ENCODE measurements around the gene TMEM234.

The TMEM234 gene

GRCh38 chr1:32250893-32251716 is 29.0 kb upstream of the TMEM234 start, which contains the start of gene LCK:
LCK (plus strand) TSS chr1:32251265; CDS start chr1:32274330, 23,065 bp downstream.
- no peaks in the 10 kb centered on the region for H3K36me3 ChIP-seq (ENCODE audit: control insufficient read depth, insufficient read depth, low read length)
- H3K4me3 ChIP-seq (ENCODE audit: low read length): no peak within 1 kb of the TSS
- WGBS (ENCODE audit: insufficient coverage, insufficient read length): no CpG with 5 or more reads among the region's 25 CpGs
- no peak within 1 kb of the TSS for H3K27ac ChIP-seq (ENCODE audit: low read length)
- no peaks in the 10 kb centered on the region for H3K27me3 ChIP-seq (ENCODE audit: control insufficient read depth, insufficient read depth, low read length)
- peaks cover 6% of the 10 kb centered on the region; the same call in 1 of the 2 replicates for H3K4me1 ChIP-seq (ENCODE audit: control insufficient read depth, insufficient read depth, low read length)
- DNase-seq (ENCODE audit: low read depth, low spot score): no peak
- H3K9me3 ChIP-seq (ENCODE audit: control insufficient read depth, insufficient read depth, low read length): no peaks in the 10 kb centered on the region

- no peak overlapping the region for H3K4me3 ChIP-seq (ENCODE audit: low read length)
- H3K9me3 ChIP-seq (ENCODE audit: control insufficient read depth, insufficient read depth, low read length): no peaks in the 10 kb centered on the region
- H3K4me1 ChIP-seq (ENCODE audit: control insufficient read depth, insufficient read depth, low read length): peaks cover 6% of the 10 kb centered on the region; the same call in 1 of the 2 replicates
- no peak overlapping the region for H3K27ac ChIP-seq (ENCODE audit: low read length)
- WGBS (ENCODE audit: insufficient coverage, insufficient read length): no CpG with 5 or more reads among the region's 9 CpGs
- no peaks in the 10 kb centered on the region for H3K36me3 ChIP-seq (ENCODE audit: control insufficient read depth, insufficient read depth, low read length)
- no peaks in the 10 kb centered on the region for H3K27me3 ChIP-seq (ENCODE audit: control insufficient read depth, insufficient read depth, low read length)
- DNase-seq (ENCODE audit: low read depth, low spot score): no peak
Observed at GRCh38 chr1:32249831-32250525, 27.8 kb upstream of the TMEM234 start.

GRCh38 chr1:32247983-32248889 is 26.1 kb upstream of the TMEM234 start:
- WGBS (ENCODE audit: insufficient coverage, insufficient read length): no CpG with 5 or more reads among the region's 31 CpGs
- peaks cover 6% of the 10 kb centered on the region; the same call in 1 of the 2 replicates for H3K4me1 ChIP-seq (ENCODE audit: control insufficient read depth, insufficient read depth, low read length)
- peak overlapping the region; percentile 18; the same call in 1 of the 2 replicates for H3K4me3 ChIP-seq (ENCODE audit: low read length)
- no peaks in the 10 kb centered on the region for H3K27me3 ChIP-seq (ENCODE audit: control insufficient read depth, insufficient read depth, low read length)
- no peak overlapping the region for H3K27ac ChIP-seq (ENCODE audit: low read length)
- H3K36me3 ChIP-seq (ENCODE audit: control insufficient read depth, insufficient read depth, low read length): no peaks in the 10 kb centered on the region
- H3K9me3 ChIP-seq (ENCODE audit: control insufficient read depth, insufficient read depth, low read length): no peaks in the 10 kb centered on the region
- no peak for DNase-seq (ENCODE audit: low read depth, low spot score)

- Histone ChIP-seq H3K4me1 (ENCODE audit: control insufficient read depth, insufficient read depth, low read length) (peaks cover 6% of the 10 kb centered on the region; the same call in 1 of the 2 replicates), H3K9me3 (ENCODE audit: control insufficient read depth, insufficient read depth, low read length) (no peaks in the 10 kb centered on the region), H3K27ac (ENCODE audit: low read length) (no peak overlapping the region), H3K4me3 (ENCODE audit: low read length) (no peak overlapping the region), H3K27me3 (ENCODE audit: control insufficient read depth, insufficient read depth, low read length) (no peaks in the 10 kb centered on the region), H3K36me3 (ENCODE audit: control insufficient read depth, insufficient read depth, low read length) (no peaks in the 10 kb centered on the region)
- no CpG with 5 or more reads among the region's 12 CpGs for WGBS (ENCODE audit: insufficient coverage, insufficient read length)
- DNase-seq (ENCODE audit: low read depth, low spot score): no peak
Observed at GRCh38 chr1:32247452-32247851, 25.3 kb upstream of the TMEM234 start.

- Histone ChIP-seq H3K36me3 (ENCODE audit: control insufficient read depth, insufficient read depth, low read length) (no peaks in the 10 kb centered on the region), H3K9me3 (ENCODE audit: control insufficient read depth, insufficient read depth, low read length) (no peaks in the 10 kb centered on the region), H3K27ac (ENCODE audit: low read length) (no peak within 1 kb of the TSS), H3K27me3 (ENCODE audit: control insufficient read depth, insufficient read depth, low read length) (no peaks in the 10 kb centered on the region), H3K4me1 (ENCODE audit: control insufficient read depth, insufficient read depth, low read length) (peaks cover 5% of the 10 kb centered on the region; the same call in 1 of the 2 replicates), H3K4me3 (ENCODE audit: low read length) (no peak within 1 kb of the TSS)
- WGBS (ENCODE audit: insufficient coverage, insufficient read length): no CpG with 5 or more reads among the region's 3 CpGs
- no peak for DNase-seq (ENCODE audit: low read depth, low spot score)
Observed at GRCh38 chr1:32246888-32247273, 24.7 kb upstream of the TMEM234 start, which contains the start of gene FAM167B. FAM167B (plus strand) TSS chr1:32247222; CDS start chr1:32247422, 200 bp downstream.

- H3K4me3 ChIP-seq (ENCODE audit: low read length): no peak overlapping the region
- H3K27me3 ChIP-seq (ENCODE audit: control insufficient read depth, insufficient read depth, low read length): no peaks in the 10 kb centered on the region
- H3K4me1 ChIP-seq (ENCODE audit: control insufficient read depth, insufficient read depth, low read length): no peaks in the 10 kb centered on the region
- DNase-seq (ENCODE audit: low read depth, low spot score): no peak
- H3K36me3 ChIP-seq (ENCODE audit: control insufficient read depth, insufficient read depth, low read length): no peaks in the 10 kb centered on the region
- WGBS (ENCODE audit: insufficient coverage, insufficient read length): no CpG with 5 or more reads among the region's 7 CpGs
- H3K9me3 ChIP-seq (ENCODE audit: control insufficient read depth, insufficient read depth, low read length): no peaks in the 10 kb centered on the region
- no peak overlapping the region for H3K27ac ChIP-seq (ENCODE audit: low read length)
Observed at GRCh38 chr1:32242341-32242851, 20.2 kb upstream of the TMEM234 start.

- Histone ChIP-seq H3K36me3 (ENCODE audit: control insufficient read depth, insufficient read depth, low read length) (no peaks in the 10 kb centered on the region), H3K4me1 (ENCODE audit: control insufficient read depth, insufficient read depth, low read length) (no peaks in the 10 kb centered on the region), H3K27ac (ENCODE audit: low read length) (no peak overlapping the region), H3K4me3 (ENCODE audit: low read length) (peak overlapping the region; percentile 71; the same call in 1 of the 2 replicates), H3K27me3 (ENCODE audit: control insufficient read depth, insufficient read depth, low read length) (no peaks in the 10 kb centered on the region), H3K9me3 (ENCODE audit: control insufficient read depth, insufficient read depth, low read length) (no peaks in the 10 kb centered on the region)
- DNase-seq (ENCODE audit: low read depth, low spot score): no peak
- WGBS (ENCODE audit: insufficient coverage, insufficient read length): no CpG with 5 or more reads among the region's 55 CpGs
Observed at GRCh38 chr1:32241001-32241763, 19.0 kb upstream of the TMEM234 start.

GRCh38 chr1:32240140-32240951 is 18.2 kb upstream of the TMEM234 start:
- no peaks in the 10 kb centered on the region for H3K4me1 ChIP-seq (ENCODE audit: control insufficient read depth, insufficient read depth, low read length)
- H3K27ac ChIP-seq (ENCODE audit: low read length): no peak overlapping the region
- no CpG with 5 or more reads among the region's 62 CpGs for WGBS (ENCODE audit: insufficient coverage, insufficient read length)
- no peaks in the 10 kb centered on the region for H3K9me3 ChIP-seq (ENCODE audit: control insufficient read depth, insufficient read depth, low read length)
- peak; percentile 87 for DNase-seq (ENCODE audit: low read depth, low spot score)
- peak overlapping the region; percentile 71 for H3K4me3 ChIP-seq (ENCODE audit: low read length)
- H3K36me3 ChIP-seq (ENCODE audit: control insufficient read depth, insufficient read depth, low read length): no peaks in the 10 kb centered on the region
- H3K27me3 ChIP-seq (ENCODE audit: control insufficient read depth, insufficient read depth, low read length): no peaks in the 10 kb centered on the region

GRCh38 chr1:32239790-32240139 is 17.6 kb upstream of the TMEM234 start:
- no peaks in the 10 kb centered on the region for H3K36me3 ChIP-seq (ENCODE audit: control insufficient read depth, insufficient read depth, low read length)
- WGBS (ENCODE audit: insufficient coverage, insufficient read length): no CpG with 5 or more reads among the region's 20 CpGs
- H3K4me1 ChIP-seq (ENCODE audit: control insufficient read depth, insufficient read depth, low read length): no peaks in the 10 kb centered on the region
- no peak overlapping the region for H3K27ac ChIP-seq (ENCODE audit: low read length)
- H3K27me3 ChIP-seq (ENCODE audit: control insufficient read depth, insufficient read depth, low read length): no peaks in the 10 kb centered on the region
- H3K4me3 ChIP-seq (ENCODE audit: low read length): peak overlapping the region; percentile 71
- no peak for DNase-seq (ENCODE audit: low read depth, low spot score)
- no peaks in the 10 kb centered on the region for H3K9me3 ChIP-seq (ENCODE audit: control insufficient read depth, insufficient read depth, low read length)
